SU-DHL-6 (cell line): ENCODE data around the gene CASP14.

Experiments
- H2AFZ ChIP-seq: fragments of 200-600 bp; sonication (generic); 2 replicates; pipeline ENCODE4 v1.6.1; 2014; ENCODE audit warnings: low read depth, mild to moderate bottlenecking, moderate library complexity, mixed read lengths, antibody characterized with exemption, low read length; ENCODE audit not compliant: severe bottlenecking
- H3F3A ChIP-seq: fragments of 200-600 bp; shearing (Covaris generic); 2 replicates; pipeline ENCODE4 v1.6.0; 2016; ENCODE audit warnings: antibody characterized with exemption, mild to moderate bottlenecking; ENCODE audit not compliant: insufficient read depth
- H3K27ac ChIP-seq: fragments of 200-600 bp; sonication (generic); 2 replicates; pipeline ENCODE4 v1.5.1; 2016; ENCODE audit warnings: low read depth, mild to moderate bottlenecking, low read length, moderate library complexity, mixed read lengths
- H3K27me3 ChIP-seq: fragments of 200-600 bp; sonication (generic), shearing (Covaris generic); 2 replicates; pipeline ENCODE4 v1.6.0; 2014; ENCODE audit warnings: mild to moderate bottlenecking, low read length
- H3K36me3 ChIP-seq: fragments of 200-600 bp; sonication (generic); 2 replicates; pipeline ENCODE4 v1.6.1; 2014; ENCODE audit warnings: mild to moderate bottlenecking, low read length, mixed read lengths
- H3K4me2 ChIP-seq: fragments of 300-600, 200-600 bp; shearing (Covaris generic), sonication (generic); 2 replicates; pipeline ENCODE4 v1.6.0; 2014; ENCODE audit warnings: low read length, low read depth, mild to moderate bottlenecking; ENCODE audit not compliant: poor library complexity, severe bottlenecking
- H3K4me3 ChIP-seq: fragments of 200-600 bp; sonication (generic); 2 replicates; pipeline ENCODE4 v1.5.1; 2014; ENCODE audit warnings: antibody characterized with exemption, low read length, mild to moderate bottlenecking, mixed read lengths; ENCODE audit not compliant: insufficient read depth, poor library complexity, severe bottlenecking
- H3K79me2 ChIP-seq: fragments of 200-600 bp; sonication (generic); 2 replicates; pipeline ENCODE4 v1.6.1; 2014; ENCODE audit warnings: mild to moderate bottlenecking, low read length, moderate library complexity; ENCODE audit not compliant: insufficient read depth
- H3K9ac ChIP-seq: fragments of 200-600 bp; sonication (generic); 2 replicates; pipeline ENCODE4 v1.7.0; 2014; ENCODE audit warnings: mild to moderate bottlenecking, low read length
- H3K9me2 ChIP-seq: fragments of 200-600 bp; sonication (generic); replicated peaks from 2 replicates; pipeline ENCODE4 v1.6.1; 2014; ENCODE audit warnings: low read length; ENCODE audit not compliant: insufficient read depth
- H3K9me3 ChIP-seq: fragments of 200-600 bp; sonication (generic); 2 replicates; pipeline ENCODE4 v1.6.1; 2014; ENCODE audit warnings: low read length, mixed read lengths; ENCODE audit not compliant: insufficient read depth
- H4K20me1 ChIP-seq: fragments of 200-600 bp; sonication (generic); 2 replicates; pipeline ENCODE4 v1.6.1; 2014; ENCODE audit warnings: low read depth, mild to moderate bottlenecking, antibody characterized with exemption, low read length, moderate library complexity, mixed read lengths
- CTCF ChIP-seq: fragments of 200-600 bp; sonication (generic); IDR thresholded peaks from one replicate; pipeline ENCODE4 v1.5.1; 2017; ENCODE audit warnings: antibody characterized with exemption, mild to moderate bottlenecking, low read length, moderate library complexity; ENCODE audit not compliant: insufficient read depth, poor library complexity, severe bottlenecking
- EZH2phosphoT487 ChIP-seq: fragments of 200-600 bp; sonication (generic), shearing (Covaris generic); conservative IDR thresholded peaks from 2 replicates; pipeline ENCODE4 v1.6.1; 2018; ENCODE audit warnings: mild to moderate bottlenecking, antibody characterized with exemption, low read length, moderate library complexity, mixed read lengths

CASP14 gene

GRCh38 chr19:15022752-15023151 is 26.5 kb upstream of the CASP14 start:
- Histone ChIP-seq H2AFZ (no peak overlapping the region), H3K4me2 (no peak overlapping the region), H3F3A (no peaks in the 10 kb centered on the region), H3K9me3 (no peaks in the 10 kb centered on the region), H3K9me2 (no peaks in the 10 kb centered on the region), H3K79me2 (no peaks in the 10 kb centered on the region), H3K27ac (no peak overlapping the region), H4K20me1 (no peaks in the 10 kb centered on the region), H3K36me3 (no peaks in the 10 kb centered on the region), H3K4me3 (no peak overlapping the region), H3K27me3 (no peaks in the 10 kb centered on the region), H3K9ac (no peak overlapping the region)
- TF ChIP-seq CTCF, result no peak
- no peak for TF ChIP-seq EZH2phosphoT487

GRCh38 chr19:15025217-15025616 is 24.1 kb upstream of the CASP14 start:
- Histone ChIP-seq H3K9me2 (no peaks in the 10 kb centered on the region), H4K20me1 (no peaks in the 10 kb centered on the region), H3K79me2 (no peaks in the 10 kb centered on the region), H3F3A (no peaks in the 10 kb centered on the region), H3K36me3 (no peaks in the 10 kb centered on the region), H2AFZ (no peak overlapping the region), H3K4me2 (no peak overlapping the region), H3K27ac (no peak overlapping the region), H3K4me3 (no peak overlapping the region), H3K9ac (no peak overlapping the region), H3K9me3 (no peaks in the 10 kb centered on the region), H3K27me3 (no peaks in the 10 kb centered on the region)
- TF ChIP-seq CTCF (peak; percentile 29), EZH2phosphoT487 (no peak)

GRCh38 chr19:15028490-15028889 is 20.8 kb upstream of the CASP14 start:
- H3K4me3 ChIP-seq, result no peak overlapping the region
- H3K9me3 ChIP-seq, result no peaks in the 10 kb centered on the region
- H3K9ac ChIP-seq, result no peak overlapping the region
- H3K4me2 ChIP-seq, result no peak overlapping the region
- no peaks in the 10 kb centered on the region for H3F3A ChIP-seq
- H4K20me1 ChIP-seq, result no peaks in the 10 kb centered on the region
- no peaks in the 10 kb centered on the region for H3K36me3 ChIP-seq
- no peak overlapping the region for H3K27ac ChIP-seq
- TF ChIP-seq CTCF, result no peak
- no peak for TF ChIP-seq EZH2phosphoT487
- H3K79me2 ChIP-seq, result no peaks in the 10 kb centered on the region
- H3K9me2 ChIP-seq, result no peaks in the 10 kb centered on the region
- no peak overlapping the region for H2AFZ ChIP-seq
- no peaks in the 10 kb centered on the region for H3K27me3 ChIP-seq
